ENCODE measurements around the gene RASSF4. TPM values are rescaled to one million over a fixed set of nuclear protein-coding genes. Genes with fewer than 3 reads are reported as not detected.

The RASSF4 gene
- total RNA-seq, 1 experiment from 2014 or later: 11.5 TPM

DNA sequence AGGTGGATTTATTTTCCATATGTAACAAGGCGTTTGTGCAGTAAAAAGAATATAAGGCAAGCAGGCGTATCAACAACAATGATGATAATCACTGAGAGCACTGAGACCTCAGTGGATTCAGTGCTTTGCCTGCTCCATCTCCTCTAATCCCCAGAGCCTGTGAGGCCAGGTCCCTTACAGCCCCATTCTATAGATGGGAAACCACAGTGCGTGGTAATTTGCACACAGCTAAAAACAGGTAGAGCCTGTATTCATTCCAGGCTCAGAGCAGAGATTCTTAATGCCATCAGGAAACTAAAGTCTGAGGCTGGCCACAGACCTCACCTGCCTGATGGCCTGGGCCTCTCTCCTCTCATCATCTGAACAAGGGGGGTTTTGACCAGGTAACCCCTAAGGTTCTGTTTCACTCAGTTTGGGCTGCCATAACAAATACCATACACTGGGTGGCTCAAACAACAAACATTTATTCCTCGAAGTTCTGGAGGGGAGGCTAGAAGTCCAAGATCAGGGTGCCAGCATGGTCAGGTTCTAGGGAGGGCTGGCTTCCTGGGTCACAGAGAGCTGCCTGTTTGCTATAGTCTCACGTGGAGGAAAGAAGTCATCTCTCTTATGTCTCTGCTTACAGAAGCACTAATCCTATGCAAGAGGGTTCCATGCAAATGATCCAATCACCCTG, 10.3 kb upstream of the RASSF4 start:
- Mint-ChIP-seq H3K4me1 (peaks cover 29 to 30% of the 10 kb centered on the region in 2 experiments), H3K36me3 (ENCODE audit: insufficient read depth in 1 of 3, low read depth in 3 of 3) (peaks cover 2 to 27% (median 8%) of the 10 kb centered on the region in 3 experiments; a peak in 5 of 7 replicates), H3K27ac (no peak overlapping the region), H3K27me3 (ENCODE audit: low read depth) (peaks cover 3% of the 10 kb centered on the region), H3K4me3 (no peak overlapping the region), H3K9me3 (peaks cover 9 to 16% of the 10 kb centered on the region in 2 experiments)
- Histone ChIP-seq H2BK12ac (ENCODE audit: insufficient read length, low read depth, low read length) (no peak overlapping the region), H3T11ph (ENCODE audit: low read length) (no peak overlapping the region), H3K23ac (ENCODE audit: insufficient read length, low read depth, low read length) (no peak overlapping the region), H4K5ac (ENCODE audit: insufficient read length, low read depth, low read length) (no peak overlapping the region), H4K8ac (replicated peaks; ENCODE audit: insufficient read length, low read depth, low read length) (no peak overlapping the region), H3K56ac (ENCODE audit: insufficient read length, low read depth, low read length) (no peak overlapping the region), H3K23me2 (ENCODE audit: insufficient read length, low read depth, low read length, poor library complexity, severe bottlenecking) (no peaks in the 10 kb centered on the region), H3K27ac (ENCODE audit: insufficient read length, low read depth, low read length) (no peak overlapping the region), H3K9ac (ENCODE audit: extremely low read depth, insufficient read length, low read length) (no peak overlapping the region), H3K18ac (ENCODE audit: insufficient read length, low read depth, low read length) (no peak overlapping the region), H4K91ac (ENCODE audit: insufficient read length, low read depth, low read length) (no peak overlapping the region), H2BK20ac (ENCODE audit: low read depth, low read length, poor library complexity, severe bottlenecking) (no peak overlapping the region), H3K4ac (ENCODE audit: low read depth, low read length) (no peak overlapping the region), H2AFZ (ENCODE audit: low read length) (no peak overlapping the region), H2BK120ac (ENCODE audit: low read depth, low read length, poor library complexity, severe bottlenecking) (no peak overlapping the region), H3K79me1 (ENCODE audit: insufficient read depth, low read depth, low read length, poor library complexity, severe bottlenecking) (no peaks in the 10 kb centered on the region), H3K27me3 (ENCODE audit: insufficient read depth, low read length) (no peaks in the 10 kb centered on the region), H3K4me2 (ENCODE audit: insufficient read depth, insufficient read length, low read length) (no peak overlapping the region), H4K20me1 (ENCODE audit: control insufficient read depth, insufficient read depth, insufficient read length) (no peaks in the 10 kb centered on the region), H3K9me3 (ENCODE audit: control insufficient read depth, low read depth, low read length) (peaks cover 10% of the 10 kb centered on the region), H2AK5ac (ENCODE audit: insufficient read length, low read length) (no peak overlapping the region), H2BK5ac (ENCODE audit: insufficient read length, low read length) (no peak overlapping the region), H2BK15ac (ENCODE audit: low read depth, low read length) (no peak overlapping the region), H3K79me2 (ENCODE audit: insufficient read depth, low read length) (no peaks in the 10 kb centered on the region), H3K4me1 (ENCODE audit: insufficient read depth, low read length) (peaks cover 7% of the 10 kb centered on the region), H3K14ac (ENCODE audit: insufficient read depth, low read length) (no peak overlapping the region)
- TF ChIP-seq, protein P1, sequence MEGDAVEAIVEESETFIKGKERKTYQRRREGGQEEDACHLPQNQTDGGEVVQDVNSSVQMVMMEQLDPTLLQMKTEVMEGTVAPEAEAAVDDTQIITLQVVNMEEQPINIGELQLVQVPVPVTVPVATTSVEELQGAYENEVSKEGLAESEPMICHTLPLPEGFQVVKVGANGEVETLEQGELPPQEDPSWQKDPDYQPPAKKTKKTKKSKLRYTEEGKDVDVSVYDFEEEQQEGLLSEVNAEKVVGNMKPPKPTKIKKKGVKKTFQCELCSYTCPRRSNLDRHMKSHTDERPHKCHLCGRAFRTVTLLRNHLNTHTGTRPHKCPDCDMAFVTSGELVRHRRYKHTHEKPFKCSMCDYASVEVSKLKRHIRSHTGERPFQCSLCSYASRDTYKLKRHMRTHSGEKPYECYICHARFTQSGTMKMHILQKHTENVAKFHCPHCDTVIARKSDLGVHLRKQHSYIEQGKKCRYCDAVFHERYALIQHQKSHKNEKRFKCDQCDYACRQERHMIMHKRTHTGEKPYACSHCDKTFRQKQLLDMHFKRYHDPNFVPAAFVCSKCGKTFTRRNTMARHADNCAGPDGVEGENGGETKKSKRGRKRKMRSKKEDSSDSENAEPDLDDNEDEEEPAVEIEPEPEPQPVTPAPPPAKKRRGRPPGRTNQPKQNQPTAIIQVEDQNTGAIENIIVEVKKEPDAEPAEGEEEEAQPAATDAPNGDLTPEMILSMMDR (conservative IDR thresholded peaks at IDR 0.05): peak; percentile 35; the same call in 2 of the 3 replicates
- no CpG with 5 or more reads among the region's 5 CpGs for whole genome bisulfite sequencing (ENCODE audit: extremely low coverage, insufficient read length, low lambda C conversion rate)
- peak; percentile 16 for DNase-seq
